ENCODE data around the gene EFCAB6. TPM values are rescaled to one million over a fixed set of nuclear protein-coding genes. Genes with fewer than 3 reads are reported as not detected.

Gene EFCAB6
- total and polyA plus RNA-seq, 2 of the 13 experiments (the other 11 are each of a cell fraction or from before 2014, with no cell fraction given): not detected

GRCh38 chr22:43833286-43834240 lies 21.5 kb upstream of the EFCAB6 start (continued):
- TF ChIP-seq, protein P1, sequence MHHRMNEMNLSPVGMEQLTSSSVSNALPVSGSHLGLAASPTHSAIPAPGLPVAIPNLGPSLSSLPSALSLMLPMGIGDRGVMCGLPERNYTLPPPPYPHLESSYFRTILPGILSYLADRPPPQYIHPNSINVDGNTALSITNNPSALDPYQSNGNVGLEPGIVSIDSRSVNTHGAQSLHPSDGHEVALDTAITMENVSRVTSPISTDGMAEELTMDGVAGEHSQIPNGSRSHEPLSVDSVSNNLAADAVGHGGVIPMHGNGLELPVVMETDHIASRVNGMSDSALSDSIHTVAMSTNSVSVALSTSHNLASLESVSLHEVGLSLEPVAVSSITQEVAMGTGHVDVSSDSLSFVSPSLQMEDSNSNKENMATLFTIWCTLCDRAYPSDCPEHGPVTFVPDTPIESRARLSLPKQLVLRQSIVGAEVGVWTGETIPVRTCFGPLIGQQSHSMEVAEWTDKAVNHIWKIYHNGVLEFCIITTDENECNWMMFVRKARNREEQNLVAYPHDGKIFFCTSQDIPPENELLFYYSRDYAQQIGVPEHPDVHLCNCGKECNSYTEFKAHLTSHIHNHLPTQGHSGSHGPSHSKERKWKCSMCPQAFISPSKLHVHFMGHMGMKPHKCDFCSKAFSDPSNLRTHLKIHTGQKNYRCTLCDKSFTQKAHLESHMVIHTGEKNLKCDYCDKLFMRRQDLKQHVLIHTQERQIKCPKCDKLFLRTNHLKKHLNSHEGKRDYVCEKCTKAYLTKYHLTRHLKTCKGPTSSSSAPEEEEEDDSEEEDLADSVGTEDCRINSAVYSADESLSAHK (CRISPR knock-in tag; IDR thresholded peaks at IDR 0.05; ENCODE audit: borderline replicate concordance): no peak
- TF ChIP-seq EED (CRISPR knock-in tag; IDR thresholded peaks at IDR 0.05) (no peak), ZNF337 (CRISPR knock-in tag; IDR thresholded peaks at IDR 0.05; ENCODE audit: borderline replicate concordance, low read depth) (no peak), ZNF746 (CRISPR knock-in tag; IDR thresholded peaks at IDR 0.05) (no peak), BRCA1 (CRISPR knock-in tag; IDR thresholded peaks at IDR 0.05) (no peak), DZIP1 (CRISPR knock-in tag; IDR thresholded peaks at IDR 0.05) (no peak), MTA1 (CRISPR knock-in tag; IDR thresholded peaks at IDR 0.05; ENCODE audit: borderline replicate concordance) (no peak), HMGXB4 (CRISPR knock-in tag; IDR thresholded peaks at IDR 0.05; ENCODE audit: borderline replicate concordance in 1 of 2, low read depth in 1 of 2) (no peak), TMF1 (CRISPR knock-in tag; IDR thresholded peaks at IDR 0.05; ENCODE audit: low read depth) (no peak), MED8 (CRISPR knock-in tag; IDR thresholded peaks at IDR 0.05; ENCODE audit: insufficient replicate concordance) (no peak)
- TF ChIP-seq, protein P2, sequence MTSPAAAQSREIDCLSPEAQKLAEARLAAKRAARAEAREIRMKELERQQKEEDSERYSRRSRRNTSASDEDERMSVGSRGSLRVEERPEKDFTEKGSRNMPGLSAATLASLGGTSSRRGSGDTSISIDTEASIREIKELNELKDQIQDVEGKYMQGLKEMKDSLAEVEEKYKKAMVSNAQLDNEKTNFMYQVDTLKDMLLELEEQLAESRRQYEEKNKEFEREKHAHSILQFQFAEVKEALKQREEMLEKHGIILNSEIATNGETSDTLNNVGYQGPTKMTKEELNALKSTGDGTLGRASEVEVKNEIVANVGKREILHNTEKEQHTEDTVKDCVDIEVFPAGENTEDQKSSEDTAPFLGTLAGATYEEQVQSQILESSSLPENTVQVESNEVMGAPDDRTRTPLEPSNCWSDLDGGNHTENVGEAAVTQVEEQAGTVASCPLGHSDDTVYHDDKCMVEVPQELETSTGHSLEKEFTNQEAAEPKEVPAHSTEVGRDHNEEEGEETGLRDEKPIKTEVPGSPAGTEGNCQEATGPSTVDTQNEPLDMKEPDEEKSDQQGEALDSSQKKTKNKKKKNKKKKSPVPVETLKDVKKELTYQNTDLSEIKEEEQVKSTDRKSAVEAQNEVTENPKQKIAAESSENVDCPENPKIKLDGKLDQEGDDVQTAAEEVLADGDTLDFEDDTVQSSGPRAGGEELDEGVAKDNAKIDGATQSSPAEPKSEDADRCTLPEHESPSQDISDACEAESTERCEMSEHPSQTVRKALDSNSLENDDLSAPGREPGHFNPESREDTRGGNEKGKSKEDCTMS (CRISPR knock-in tag; conservative IDR thresholded peaks at IDR 0.05): no peak
- TF ChIP-seq, protein P3, sequence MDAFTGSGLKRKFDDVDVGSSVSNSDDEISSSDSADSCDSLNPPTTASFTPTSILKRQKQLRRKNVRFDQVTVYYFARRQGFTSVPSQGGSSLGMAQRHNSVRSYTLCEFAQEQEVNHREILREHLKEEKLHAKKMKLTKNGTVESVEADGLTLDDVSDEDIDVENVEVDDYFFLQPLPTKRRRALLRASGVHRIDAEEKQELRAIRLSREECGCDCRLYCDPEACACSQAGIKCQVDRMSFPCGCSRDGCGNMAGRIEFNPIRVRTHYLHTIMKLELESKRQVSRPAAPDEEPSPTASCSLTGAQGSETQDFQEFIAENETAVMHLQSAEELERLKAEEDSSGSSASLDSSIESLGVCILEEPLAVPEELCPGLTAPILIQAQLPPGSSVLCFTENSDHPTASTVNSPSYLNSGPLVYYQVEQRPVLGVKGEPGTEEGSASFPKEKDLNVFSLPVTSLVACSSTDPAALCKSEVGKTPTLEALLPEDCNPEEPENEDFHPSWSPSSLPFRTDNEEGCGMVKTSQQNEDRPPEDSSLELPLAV (CRISPR knock-in tag; conservative IDR thresholded peaks at IDR 0.05; ENCODE audit: low read depth): no peak

All from HepG2 (cell line).